Astrocyte (in vitro differentiated cells and primary cell): Measurements from ENCODE around the gene ORAI3. TPM values are rescaled to one million over a fixed set of nuclear protein-coding genes. Genes with fewer than 3 reads are reported as not detected.

Source experiments
- DNase-seq: peaks from one replicate; pipeline ENCODE4 v3.0.0-alpha.2; 2010; ENCODE audit warnings: low read depth
- FAIRE-seq: peaks from 2 replicates; lab custom pipeline; 2011; peaks lifted over from hg19 to GRCh38; lab: Jason Lieb, UNC
- H2AFZ ChIP-seq: 2 replicates; pipeline ENCODE4 v1.6.0; 2012; ENCODE audit warnings: low read depth, low read length, inconsistent platforms
- H3K27ac ChIP-seq: 2 replicates; pipeline ENCODE4 v1.5.1; 2011; ENCODE audit warnings: low read depth, low read length, inconsistent platforms
- H3K27me3 ChIP-seq: 2 replicates; pipeline ENCODE4 v1.6.0; 2011; ENCODE audit warnings: low read length, inconsistent platforms; ENCODE audit not compliant: insufficient read depth
- H3K36me3 ChIP-seq: 2 replicates; pipeline ENCODE4 v1.5.1; 2011; ENCODE audit warnings: low read length, inconsistent platforms; ENCODE audit not compliant: insufficient read depth
- H3K4me1 ChIP-seq: 2 replicates; pipeline ENCODE4 v1.5.1; 2011; ENCODE audit warnings: low read length, inconsistent platforms; ENCODE audit not compliant: insufficient read depth
- H3K4me2 ChIP-seq: 2 replicates; pipeline ENCODE4 v1.6.0; 2012; ENCODE audit warnings: low read length, inconsistent platforms
- H3K4me3 ChIP-seq: 2 replicates; pipeline ENCODE4 v1.5.1; 2011; ENCODE audit warnings: low read depth, mild to moderate bottlenecking, low read length, inconsistent platforms; ENCODE audit not compliant: insufficient read depth
- H3K79me2 ChIP-seq: 2 replicates; pipeline ENCODE4 v1.6.0; 2012; ENCODE audit warnings: mild to moderate bottlenecking, low read length, inconsistent platforms; ENCODE audit not compliant: insufficient read depth
- H3K9ac ChIP-seq: 2 replicates; pipeline ENCODE4 v1.6.0; 2012; ENCODE audit warnings: mild to moderate bottlenecking, low read length, inconsistent platforms
- H3K9me3 ChIP-seq: 2 replicates; pipeline ENCODE4 v1.5.1; 2012; ENCODE audit warnings: low read depth, mild to moderate bottlenecking, low read length, inconsistent platforms; ENCODE audit not compliant: insufficient read depth
- H4K20me1 ChIP-seq: 2 replicates; pipeline ENCODE4 v1.6.0; 2012; ENCODE audit warnings: low read length, inconsistent platforms; ENCODE audit not compliant: insufficient read depth
- H3K27ac Mint-ChIP-seq: one replicate; pipeline ENCODE4 v1.8.0; 2021; ENCODE audit warnings: mild to moderate bottlenecking, mixed read lengths; ENCODE audit not compliant: unreplicated experiment
- H3K27me3 Mint-ChIP-seq: one replicate; pipeline ENCODE4 v1.8.0; 2021; ENCODE audit warnings: low read depth, mixed read lengths; ENCODE audit not compliant: unreplicated experiment
- H3K36me3 Mint-ChIP-seq: one replicate; pipeline ENCODE4 v1.8.0; 2021; ENCODE audit warnings: low read depth, mixed read lengths; ENCODE audit not compliant: unreplicated experiment
- H3K4me1 Mint-ChIP-seq: one replicate; pipeline ENCODE4 v1.8.0; 2021; ENCODE audit warnings: low read depth, mixed read lengths; ENCODE audit not compliant: unreplicated experiment
- H3K4me3 Mint-ChIP-seq: one replicate; pipeline ENCODE4 v1.8.0; 2021; ENCODE audit warnings: mild to moderate bottlenecking, moderate library complexity, mixed read lengths; ENCODE audit not compliant: unreplicated experiment
- H3K9me3 Mint-ChIP-seq: one replicate; pipeline ENCODE4 v1.8.0; 2021; ENCODE audit warnings: mild to moderate bottlenecking, mixed read lengths; ENCODE audit not compliant: unreplicated experiment
- CTCF ChIP-seq: IDR thresholded peaks from 2 replicates; pipeline ENCODE4 v1.5.1; 2011; ENCODE audit warnings: low read depth, mild to moderate bottlenecking, inconsistent platforms, low read length, moderate library complexity; ENCODE audit not compliant: insufficient read depth
- EZH2 ChIP-seq: IDR thresholded peaks from 2 replicates; pipeline ENCODE4 v1.6.1; 2012; ENCODE audit warnings: mild to moderate bottlenecking, low read length, inconsistent platforms; ENCODE audit not compliant: insufficient read depth
- total RNA-seq: library from RNA; stranded (reverse); gene quantifications from 2 replicates; pipeline ENCODE4 v1.2.1, GENCODE V29; 2021

Gene ORAI3
- total RNA-seq, 1 donor from 2014 or later = 21.1 TPM

GRCh38 chr16:30953111-30953510 is 4.2 kb downstream of the ORAI3 start:
- H3K27me3 Mint-ChIP-seq = no peaks in the 10 kb centered on the region
- H3K36me3 Mint-ChIP-seq = no peaks in the 10 kb centered on the region
- FAIRE-seq (no peak), DNase-seq (no peak)
- Histone ChIP-seq H3K27me3 (no peaks in the 10 kb centered on the region), H3K9me3 (no peaks in the 10 kb centered on the region), H2AFZ (no peak overlapping the region), H3K9ac (no peak overlapping the region), H3K4me2 (no peak overlapping the region), H3K36me3 (no peaks in the 10 kb centered on the region), H3K27ac (no peak overlapping the region), H3K4me3 (no peak overlapping the region), H3K4me1 (peaks cover 19% of the 10 kb centered on the region), H4K20me1 (peaks cover 14% of the 10 kb centered on the region), H3K79me2 (no peaks in the 10 kb centered on the region)
- TF ChIP-seq CTCF (no peak), EZH2 (no peak)
- peaks cover 2% of the 10 kb centered on the region for H3K4me1 Mint-ChIP-seq
- no peak overlapping the region for H3K27ac Mint-ChIP-seq
- H3K9me3 Mint-ChIP-seq = no peaks in the 10 kb centered on the region
- no peak overlapping the region for H3K4me3 Mint-ChIP-seq

- no peaks in the 10 kb centered on the region for H3K9me3 Mint-ChIP-seq
- peaks cover 21% of the 10 kb centered on the region for H3K4me1 ChIP-seq
- H3K27me3 ChIP-seq = no peaks in the 10 kb centered on the region
- H3K9me3 ChIP-seq = no peaks in the 10 kb centered on the region
- H2AFZ ChIP-seq = no peak overlapping the region
- no peaks in the 10 kb centered on the region for H3K36me3 ChIP-seq
- H3K36me3 Mint-ChIP-seq = peaks cover 2% of the 10 kb centered on the region
- DNase-seq (peak; percentile 48), FAIRE-seq (no peak)
- H3K27ac ChIP-seq = no peak overlapping the region
- TF ChIP-seq EZH2 (no peak), CTCF (peak; percentile 70)
- peaks cover 18% of the 10 kb centered on the region for H4K20me1 ChIP-seq
- H3K27ac Mint-ChIP-seq = peak overlapping the region; percentile 41
- H3K79me2 ChIP-seq = peaks cover 4% of the 10 kb centered on the region
- no peaks in the 10 kb centered on the region for H3K27me3 Mint-ChIP-seq
- no peak overlapping the region for H3K4me2 ChIP-seq
- H3K4me3 Mint-ChIP-seq = peak overlapping the region; percentile 45
- H3K4me1 Mint-ChIP-seq = peaks cover 2% of the 10 kb centered on the region
- H3K9ac ChIP-seq = no peak overlapping the region
- H3K4me3 ChIP-seq = no peak overlapping the region
Observed at GRCh38 chr16:30953511-30954124, 4.8 kb downstream of the ORAI3 start.

GRCh38 chr16:30954993-30955392 is 6.1 kb downstream of the ORAI3 start:
- no peaks in the 10 kb centered on the region for H3K27me3 ChIP-seq
- no peaks in the 10 kb centered on the region for H3K9me3 ChIP-seq
- no peak overlapping the region for H2AFZ ChIP-seq
- no peak overlapping the region for H3K4me2 ChIP-seq
- H3K4me3 Mint-ChIP-seq = peak overlapping the region; percentile 45
- no peaks in the 10 kb centered on the region for H3K27me3 Mint-ChIP-seq
- peaks cover 6% of the 10 kb centered on the region for H3K4me1 Mint-ChIP-seq
- TF ChIP-seq CTCF (no peak), EZH2 (no peak)
- DNase-seq (no peak), FAIRE-seq (no peak)
- peaks cover 6% of the 10 kb centered on the region for H3K36me3 Mint-ChIP-seq
- H4K20me1 ChIP-seq = peaks cover 28% of the 10 kb centered on the region
- H3K27ac Mint-ChIP-seq = no peak overlapping the region
- no peak overlapping the region for H3K27ac ChIP-seq
- H3K9me3 Mint-ChIP-seq = no peaks in the 10 kb centered on the region
- no peak overlapping the region for H3K9ac ChIP-seq
- H3K4me3 ChIP-seq = no peak overlapping the region
- H3K4me1 ChIP-seq = peaks cover 19% of the 10 kb centered on the region
- peaks cover 17% of the 10 kb centered on the region for H3K79me2 ChIP-seq
- peaks cover 11% of the 10 kb centered on the region for H3K36me3 ChIP-seq
